SH-SY5Y (cell line): Measurements from ENCODE around the gene TRIM6.

ENCODE experiments used
- GATA2 ChIP-seq: IDR thresholded peaks from 2 replicates; pipeline ENCODE4 v1.6.1; 2011; ENCODE audit warnings: mild to moderate bottlenecking, low read depth, low read length
- GATA3 ChIP-seq: IDR thresholded peaks from 2 replicates; pipeline ENCODE4 v1.6.1; 2011; ENCODE audit warnings: low read depth, mild to moderate bottlenecking, low read length, moderate library complexity

The TRIM6 gene

GRCh38 chr11:5591613-5592012, 4.8 kb upstream of the TRIM6 start:
- TF ChIP-seq GATA3 (no peak), GATA2 (no peak)

- TF ChIP-seq GATA3 (no peak), GATA2 (no peak)
Observed at GRCh38 chr11:5592615-5593014, 3.8 kb upstream of the TRIM6 start.

GRCh38 chr11:5593146-5593545, 3.3 kb upstream of the TRIM6 start:
- TF ChIP-seq GATA3 = no peak
- no peak for TF ChIP-seq GATA2

GRCh38 chr11:5597953-5598352, 1.5 kb downstream of the TRIM6 start:
- no peak for TF ChIP-seq GATA3
- TF ChIP-seq GATA2 = no peak

GRCh38 chr11:5600374-5600851, 4.0 kb downstream of the TRIM6 start:
- TF ChIP-seq GATA3 (no peak), GATA2 (no peak)

- TF ChIP-seq GATA3 (no peak), GATA2 (no peak)
Observed at GRCh38 chr11:5603326-5603725, 6.9 kb downstream of the TRIM6 start.

- TF ChIP-seq GATA2 (no peak), GATA3 (no peak)
Observed at GRCh38 chr11:5604896-5605295, 8.5 kb downstream of the TRIM6 start.

- TF ChIP-seq GATA3 = no peak
- TF ChIP-seq GATA2 = no peak
Observed at GRCh38 chr11:5605849-5606248, 9.4 kb downstream of the TRIM6 start.

GRCh38 chr11:5608808-5609207, 12.4 kb downstream of the TRIM6 start:
- TF ChIP-seq GATA2 (no peak), GATA3 (no peak)

- TF ChIP-seq GATA3 = no peak
- TF ChIP-seq GATA2 = no peak
Observed at GRCh38 chr11:5610446-5610845, 14.0 kb downstream of the TRIM6 start.

GRCh38 chr11:5611627-5612026, 15.2 kb downstream of the TRIM6 start:
- TF ChIP-seq GATA2 = no peak
- TF ChIP-seq GATA3 = no peak

GRCh38 chr11:5618807-5619206, 22.4 kb downstream of the TRIM6 start:
- TF ChIP-seq GATA2 (no peak), GATA3 (no peak)

- TF ChIP-seq GATA3 (no peak), GATA2 (no peak)
Observed at GRCh38 chr11:5620651-5621521, 24.4 kb downstream of the TRIM6 start.

GRCh38 chr11:5621580-5621979, 25.1 kb downstream of the TRIM6 start:
- TF ChIP-seq GATA2 (no peak), GATA3 (no peak)

GRCh38 chr11:5622802-5623201, 26.4 kb downstream of the TRIM6 start:
- TF ChIP-seq GATA3 = no peak
- TF ChIP-seq GATA2 = no peak
